Measurements from ENCODE around the gene PACRG.

DNA sequence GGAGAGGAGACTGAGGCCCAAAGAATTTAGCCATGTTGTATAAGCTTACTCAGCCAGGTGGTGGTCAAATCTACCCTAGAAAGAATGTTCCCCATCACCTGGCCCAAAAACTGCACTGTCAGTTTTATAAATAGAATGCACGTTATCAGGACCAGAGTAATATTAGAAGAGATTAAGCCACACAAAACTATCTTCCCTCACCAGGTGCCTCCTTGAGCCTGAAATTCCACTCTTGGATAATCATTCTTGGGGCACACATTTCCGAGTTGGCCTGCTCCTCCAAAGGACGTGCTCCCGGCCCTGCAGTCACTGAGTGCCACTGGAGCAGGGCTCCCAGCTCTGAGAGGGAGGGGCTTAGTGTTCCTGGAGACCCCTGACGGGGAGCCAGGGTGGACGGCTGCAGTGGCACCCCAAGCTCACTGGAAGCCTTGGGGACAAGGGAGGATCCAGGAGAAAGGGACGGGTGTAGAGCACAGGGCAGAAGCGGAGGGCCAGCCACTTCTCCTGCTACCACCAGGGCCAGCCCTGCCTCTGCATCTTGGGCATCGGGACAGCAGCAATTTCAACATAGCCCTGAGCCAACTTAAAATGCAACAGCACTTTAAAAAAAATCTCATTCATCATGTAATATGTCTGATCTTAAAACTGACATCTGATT lies 525.9 kb downstream of the PACRG start:
- TF ChIP-seq CTCF (conservative IDR thresholded peaks at IDR 0.05; ENCODE audit: low read depth in 2 of 2), result no peak
- TF ChIP-seq, protein P1, sequence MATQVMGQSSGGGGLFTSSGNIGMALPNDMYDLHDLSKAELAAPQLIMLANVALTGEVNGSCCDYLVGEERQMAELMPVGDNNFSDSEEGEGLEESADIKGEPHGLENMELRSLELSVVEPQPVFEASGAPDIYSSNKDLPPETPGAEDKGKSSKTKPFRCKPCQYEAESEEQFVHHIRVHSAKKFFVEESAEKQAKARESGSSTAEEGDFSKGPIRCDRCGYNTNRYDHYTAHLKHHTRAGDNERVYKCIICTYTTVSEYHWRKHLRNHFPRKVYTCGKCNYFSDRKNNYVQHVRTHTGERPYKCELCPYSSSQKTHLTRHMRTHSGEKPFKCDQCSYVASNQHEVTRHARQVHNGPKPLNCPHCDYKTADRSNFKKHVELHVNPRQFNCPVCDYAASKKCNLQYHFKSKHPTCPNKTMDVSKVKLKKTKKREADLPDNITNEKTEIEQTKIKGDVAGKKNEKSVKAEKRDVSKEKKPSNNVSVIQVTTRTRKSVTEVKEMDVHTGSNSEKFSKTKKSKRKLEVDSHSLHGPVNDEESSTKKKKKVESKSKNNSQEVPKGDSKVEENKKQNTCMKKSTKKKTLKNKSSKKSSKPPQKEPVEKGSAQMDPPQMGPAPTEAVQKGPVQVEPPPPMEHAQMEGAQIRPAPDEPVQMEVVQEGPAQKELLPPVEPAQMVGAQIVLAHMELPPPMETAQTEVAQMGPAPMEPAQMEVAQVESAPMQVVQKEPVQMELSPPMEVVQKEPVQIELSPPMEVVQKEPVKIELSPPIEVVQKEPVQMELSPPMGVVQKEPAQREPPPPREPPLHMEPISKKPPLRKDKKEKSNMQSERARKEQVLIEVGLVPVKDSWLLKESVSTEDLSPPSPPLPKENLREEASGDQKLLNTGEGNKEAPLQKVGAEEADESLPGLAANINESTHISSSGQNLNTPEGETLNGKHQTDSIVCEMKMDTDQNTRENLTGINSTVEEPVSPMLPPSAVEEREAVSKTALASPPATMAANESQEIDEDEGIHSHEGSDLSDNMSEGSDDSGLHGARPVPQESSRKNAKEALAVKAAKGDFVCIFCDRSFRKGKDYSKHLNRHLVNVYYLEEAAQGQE (IDR thresholded peaks at IDR 0.05; ENCODE audit: unreplicated experiment), result no peak
- TF ChIP-seq EZH2 (IDR thresholded peaks at IDR 0.05; ENCODE audit: low read depth, unreplicated experiment), result no peak
- no peak for TF ChIP-seq POLR2AphosphoS5 (IDR thresholded peaks at IDR 0.05; ENCODE audit: low read depth)
- TF ChIP-seq JUNB (IDR thresholded peaks at IDR 0.05; ENCODE audit: unreplicated experiment), result no peak
- TF ChIP-seq CREB1 (CRISPR knock-in tag; IDR thresholded peaks at IDR 0.05; ENCODE audit: low read depth), result no peak
- TF ChIP-seq EZH2phosphoT487 (IDR thresholded peaks at IDR 0.05; ENCODE audit: unreplicated experiment), result no peak
- no peak for TF ChIP-seq ZNF331 (CRISPR knock-in tag; IDR thresholded peaks at IDR 0.05; ENCODE audit: low read depth)
- no peak for TF ChIP-seq NANOG (IDR thresholded peaks at IDR 0.05; ENCODE audit: borderline replicate concordance)
- no peak for TF ChIP-seq ZNF114 (CRISPR knock-in tag; IDR thresholded peaks at IDR 0.05)
- TF ChIP-seq, protein P2, sequence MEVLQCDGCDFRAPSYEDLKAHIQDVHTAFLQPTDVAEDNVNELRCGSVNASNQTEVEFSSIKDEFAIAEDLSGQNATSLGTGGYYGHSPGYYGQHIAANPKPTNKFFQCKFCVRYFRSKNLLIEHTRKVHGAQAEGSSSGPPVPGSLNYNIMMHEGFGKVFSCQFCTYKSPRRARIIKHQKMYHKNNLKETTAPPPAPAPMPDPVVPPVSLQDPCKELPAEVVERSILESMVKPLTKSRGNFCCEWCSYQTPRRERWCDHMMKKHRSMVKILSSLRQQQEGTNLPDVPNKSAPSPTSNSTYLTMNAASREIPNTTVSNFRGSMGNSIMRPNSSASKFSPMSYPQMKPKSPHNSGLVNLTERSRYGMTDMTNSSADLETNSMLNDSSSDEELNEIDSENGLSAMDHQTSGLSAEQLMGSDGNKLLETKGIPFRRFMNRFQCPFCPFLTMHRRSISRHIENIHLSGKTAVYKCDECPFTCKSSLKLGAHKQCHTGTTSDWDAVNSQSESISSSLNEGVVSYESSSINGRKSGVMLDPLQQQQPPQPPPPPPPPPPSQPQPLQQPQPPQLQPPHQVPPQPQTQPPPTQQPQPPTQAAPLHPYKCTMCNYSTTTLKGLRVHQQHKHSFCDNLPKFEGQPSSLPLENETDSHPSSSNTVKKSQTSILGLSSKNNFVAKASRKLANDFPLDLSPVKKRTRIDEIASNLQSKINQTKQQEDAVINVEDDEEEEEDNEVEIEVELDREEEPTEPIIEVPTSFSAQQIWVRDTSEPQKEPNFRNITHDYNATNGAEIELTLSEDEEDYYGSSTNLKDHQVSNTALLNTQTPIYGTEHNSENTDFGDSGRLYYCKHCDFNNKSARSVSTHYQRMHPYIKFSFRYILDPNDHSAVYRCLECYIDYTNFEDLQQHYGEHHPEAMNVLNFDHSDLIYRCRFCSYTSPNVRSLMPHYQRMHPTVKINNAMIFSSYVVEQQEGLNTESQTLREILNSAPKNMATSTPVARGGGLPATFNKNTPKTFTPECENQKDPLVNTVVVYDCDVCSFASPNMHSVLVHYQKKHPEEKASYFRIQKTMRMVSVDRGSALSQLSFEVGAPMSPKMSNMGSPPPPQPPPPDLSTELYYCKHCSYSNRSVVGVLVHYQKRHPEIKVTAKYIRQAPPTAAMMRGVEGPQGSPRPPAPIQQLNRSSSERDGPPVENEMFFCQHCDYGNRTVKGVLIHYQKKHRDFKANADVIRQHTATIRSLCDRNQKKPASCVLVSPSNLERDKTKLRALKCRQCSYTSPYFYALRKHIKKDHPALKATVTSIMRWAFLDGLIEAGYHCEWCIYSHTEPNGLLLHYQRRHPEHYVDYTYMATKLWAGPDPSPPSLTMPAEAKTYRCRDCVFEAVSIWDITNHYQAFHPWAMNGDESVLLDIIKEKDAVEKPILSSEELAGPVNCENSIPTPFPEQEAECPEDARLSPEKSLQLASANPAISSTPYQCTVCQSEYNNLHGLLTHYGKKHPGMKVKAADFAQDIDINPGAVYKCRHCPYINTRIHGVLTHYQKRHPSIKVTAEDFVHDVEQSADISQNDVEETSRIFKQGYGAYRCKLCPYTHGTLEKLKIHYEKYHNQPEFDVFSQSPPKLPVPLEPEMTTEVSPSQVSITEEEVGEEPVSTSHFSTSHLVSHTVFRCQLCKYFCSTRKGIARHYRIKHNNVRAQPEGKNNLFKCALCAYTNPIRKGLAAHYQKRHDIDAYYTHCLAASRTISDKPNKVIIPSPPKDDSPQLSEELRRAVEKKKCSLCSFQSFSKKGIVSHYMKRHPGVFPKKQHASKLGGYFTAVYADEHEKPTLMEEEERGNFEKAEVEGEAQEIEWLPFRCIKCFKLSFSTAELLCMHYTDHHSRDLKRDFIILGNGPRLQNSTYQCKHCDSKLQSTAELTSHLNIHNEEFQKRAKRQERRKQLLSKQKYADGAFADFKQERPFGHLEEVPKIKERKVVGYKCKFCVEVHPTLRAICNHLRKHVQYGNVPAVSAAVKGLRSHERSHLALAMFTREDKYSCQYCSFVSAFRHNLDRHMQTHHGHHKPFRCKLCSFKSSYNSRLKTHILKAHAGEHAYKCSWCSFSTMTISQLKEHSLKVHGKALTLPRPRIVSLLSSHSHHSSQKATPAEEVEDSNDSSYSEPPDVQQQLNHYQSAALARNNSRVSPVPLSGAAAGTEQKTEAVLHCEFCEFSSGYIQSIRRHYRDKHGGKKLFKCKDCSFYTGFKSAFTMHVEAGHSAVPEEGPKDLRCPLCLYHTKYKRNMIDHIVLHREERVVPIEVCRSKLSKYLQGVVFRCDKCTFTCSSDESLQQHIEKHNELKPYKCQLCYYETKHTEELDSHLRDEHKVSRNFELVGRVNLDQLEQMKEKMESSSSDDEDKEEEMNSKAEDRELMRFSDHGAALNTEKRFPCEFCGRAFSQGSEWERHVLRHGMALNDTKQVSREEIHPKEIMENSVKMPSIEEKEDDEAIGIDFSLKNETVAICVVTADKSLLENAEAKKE (CRISPR knock-in tag; IDR thresholded peaks at IDR 0.05), result no peak
- TF ChIP-seq STAT1 (IDR thresholded peaks at IDR 0.05; ENCODE audit: unreplicated experiment), result no peak
